Measurements from ENCODE around the gene IL34.

IL34 gene

DNA sequence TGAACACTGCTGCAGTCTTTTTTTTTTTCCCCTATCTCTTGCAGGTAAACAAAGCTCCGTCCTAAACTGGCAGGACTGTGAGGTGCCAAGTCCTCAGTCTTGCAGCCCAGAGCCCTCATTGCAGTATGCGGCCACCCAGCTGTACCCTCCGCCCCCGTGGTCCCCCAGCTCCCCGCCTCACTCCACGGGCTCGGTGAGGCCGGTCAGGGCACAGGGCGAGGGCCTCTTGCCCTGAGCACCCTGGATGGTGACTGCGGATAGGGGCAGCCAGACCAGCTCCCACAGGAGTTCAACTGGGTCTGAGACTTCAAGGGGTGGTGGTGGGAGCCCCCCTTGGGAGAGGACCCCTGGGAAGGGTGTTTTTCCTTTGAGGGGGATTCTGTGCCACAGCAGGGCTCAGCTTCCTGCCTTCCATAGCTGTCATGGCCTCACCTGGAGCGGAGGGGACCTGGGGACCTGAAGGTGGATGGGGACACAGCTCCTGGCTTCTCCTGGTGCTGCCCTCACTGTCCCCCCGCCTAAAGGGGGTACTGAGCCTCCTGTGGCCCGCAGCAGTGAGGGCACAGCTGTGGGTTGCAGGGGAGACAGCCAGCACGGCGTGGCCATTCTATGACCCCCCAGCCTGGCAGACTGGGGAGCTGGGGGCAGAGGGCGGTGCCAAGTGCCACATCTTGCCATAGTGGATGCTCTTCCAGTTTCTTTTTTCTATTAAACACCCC lies 13.8 kb downstream of the IL34 start:
- peaks cover 18% of the 10 kb centered on the region for H3K36me3 ChIP-seq (ENCODE audit: control insufficient read depth, insufficient read depth, low read length)
- 0 out of 2 replicates have a peak, but pooled peaks cover 3% of the 10 kb centered on the region for H3K4me1 ChIP-seq (ENCODE audit: control insufficient read depth, insufficient read depth, low read length)
- no peak overlapping the region for H3K9ac ChIP-seq (ENCODE audit: low read length)
- H3K9me3 ChIP-seq (ENCODE audit: control insufficient read depth, insufficient read depth, low read depth, low read length) = no peaks in the 10 kb centered on the region
- no peak overlapping the region for H3K27ac ChIP-seq (ENCODE audit: low read depth, low read length)
- H3K27me3 ChIP-seq (ENCODE audit: control insufficient read depth, insufficient read depth, low read length) = no peaks in the 10 kb centered on the region
- H3K4me3 ChIP-seq (ENCODE audit: low read depth, low read length) = no peak overlapping the region

- Histone ChIP-seq H3K4me1 (ENCODE audit: control insufficient read depth, insufficient read depth, low read length) (0 out of 2 replicates have a peak, but pooled peaks cover 3% of the 10 kb centered on the region), H3K27ac (ENCODE audit: low read depth, low read length) (no peak overlapping the region), H3K36me3 (ENCODE audit: control insufficient read depth, insufficient read depth, low read length) (peaks cover 25% of the 10 kb centered on the region), H3K4me3 (ENCODE audit: low read depth, low read length) (no peak overlapping the region), H3K27me3 (ENCODE audit: control insufficient read depth, insufficient read depth, low read length) (no peaks in the 10 kb centered on the region), H3K9me3 (ENCODE audit: control insufficient read depth, insufficient read depth, low read depth, low read length) (no peaks in the 10 kb centered on the region), H3K9ac (ENCODE audit: low read length) (no peak overlapping the region)
These were observed 14.5 kb downstream of the IL34 start for GRCh38 chr16:70660672-70661350.

- Histone ChIP-seq H3K9ac (ENCODE audit: low read length) (no peak overlapping the region), H3K4me1 (ENCODE audit: control insufficient read depth, insufficient read depth, low read length) (0 out of 2 replicates have a peak, but pooled peaks cover 3% of the 10 kb centered on the region), H3K36me3 (ENCODE audit: control insufficient read depth, insufficient read depth, low read length) (peaks cover 32% of the 10 kb centered on the region), H3K27ac (ENCODE audit: low read depth, low read length) (no peak overlapping the region), H3K9me3 (ENCODE audit: control insufficient read depth, insufficient read depth, low read depth, low read length) (no peaks in the 10 kb centered on the region), H3K4me3 (ENCODE audit: low read depth, low read length) (no peak overlapping the region), H3K27me3 (ENCODE audit: control insufficient read depth, insufficient read depth, low read length) (no peaks in the 10 kb centered on the region)
These were observed 15.2 kb downstream of the IL34 start for GRCh38 chr16:70661534-70661917.

- Histone ChIP-seq H3K27ac (ENCODE audit: low read depth, low read length) (no peak overlapping the region), H3K4me3 (ENCODE audit: low read depth, low read length) (no peak overlapping the region), H3K9ac (ENCODE audit: low read length) (no peak overlapping the region)
These were observed 15.7 kb downstream of the IL34 start for GRCh38 chr16:70661918-70662641.

GRCh38 chr16:70662991-70663523 lies 16.7 kb downstream of the IL34 start:
- no peaks in the 10 kb centered on the region for H3K9me3 ChIP-seq (ENCODE audit: control insufficient read depth, insufficient read depth, low read depth, low read length)
- no peaks in the 10 kb centered on the region for H3K27me3 ChIP-seq (ENCODE audit: control insufficient read depth, insufficient read depth, low read length)
- no peak overlapping the region for H3K4me3 ChIP-seq (ENCODE audit: low read depth, low read length)
- H3K9ac ChIP-seq (ENCODE audit: low read length) = no peak overlapping the region
- H3K4me1 ChIP-seq (ENCODE audit: control insufficient read depth, insufficient read depth, low read length) = 0 out of 2 replicates have a peak, but pooled peaks cover 3% of the 10 kb centered on the region
- H3K27ac ChIP-seq (ENCODE audit: low read depth, low read length) = no peak overlapping the region
- peaks cover 38% of the 10 kb centered on the region for H3K36me3 ChIP-seq (ENCODE audit: control insufficient read depth, insufficient read depth, low read length)

More at GRCh38 chr16:70661918-70662641, 15.7 kb downstream of the IL34 start:
- no peaks in the 10 kb centered on the region for H3K27me3 ChIP-seq (ENCODE audit: control insufficient read depth, insufficient read depth, low read length)
- no peaks in the 10 kb centered on the region for H3K9me3 ChIP-seq (ENCODE audit: control insufficient read depth, insufficient read depth, low read depth, low read length)
- H3K36me3 ChIP-seq (ENCODE audit: control insufficient read depth, insufficient read depth, low read length) = peaks cover 37% of the 10 kb centered on the region
- H3K4me1 ChIP-seq (ENCODE audit: control insufficient read depth, insufficient read depth, low read length) = 0 out of 2 replicates have a peak, but pooled peaks cover 3% of the 10 kb centered on the region

GRCh38 chr16:70663524-70664324 lies 17.4 kb downstream of the IL34 start:
- no peak overlapping the region for H3K27ac ChIP-seq (ENCODE audit: low read depth, low read length)
- H3K27me3 ChIP-seq (ENCODE audit: control insufficient read depth, insufficient read depth, low read length) = no peaks in the 10 kb centered on the region
- H3K4me1 ChIP-seq (ENCODE audit: control insufficient read depth, insufficient read depth, low read length) = 0 out of 2 replicates have a peak, but pooled peaks cover 3% of the 10 kb centered on the region
- peaks cover 43% of the 10 kb centered on the region for H3K36me3 ChIP-seq (ENCODE audit: control insufficient read depth, insufficient read depth, low read length)
- no peak overlapping the region for H3K9ac ChIP-seq (ENCODE audit: low read length)
- H3K9me3 ChIP-seq (ENCODE audit: control insufficient read depth, insufficient read depth, low read depth, low read length) = no peaks in the 10 kb centered on the region; the same call in 1 of the 2 replicates
- no peak overlapping the region for H3K4me3 ChIP-seq (ENCODE audit: low read depth, low read length)

- Histone ChIP-seq H3K36me3 (ENCODE audit: control insufficient read depth, insufficient read depth, low read length) (peaks cover 49% of the 10 kb centered on the region), H3K9me3 (ENCODE audit: control insufficient read depth, insufficient read depth, low read depth, low read length) (no peaks in the 10 kb centered on the region; the same call in 1 of the 2 replicates), H3K27ac (ENCODE audit: low read depth, low read length) (no peak overlapping the region), H3K9ac (ENCODE audit: low read length) (no peak overlapping the region), H3K4me3 (ENCODE audit: low read depth, low read length) (no peak overlapping the region), H3K4me1 (ENCODE audit: control insufficient read depth, insufficient read depth, low read length) (0 out of 2 replicates have a peak, but pooled peaks cover 3% of the 10 kb centered on the region), H3K27me3 (ENCODE audit: control insufficient read depth, insufficient read depth, low read length) (no peaks in the 10 kb centered on the region)
These were observed 18.2 kb downstream of the IL34 start for GRCh38 chr16:70664325-70665112.

DNA sequence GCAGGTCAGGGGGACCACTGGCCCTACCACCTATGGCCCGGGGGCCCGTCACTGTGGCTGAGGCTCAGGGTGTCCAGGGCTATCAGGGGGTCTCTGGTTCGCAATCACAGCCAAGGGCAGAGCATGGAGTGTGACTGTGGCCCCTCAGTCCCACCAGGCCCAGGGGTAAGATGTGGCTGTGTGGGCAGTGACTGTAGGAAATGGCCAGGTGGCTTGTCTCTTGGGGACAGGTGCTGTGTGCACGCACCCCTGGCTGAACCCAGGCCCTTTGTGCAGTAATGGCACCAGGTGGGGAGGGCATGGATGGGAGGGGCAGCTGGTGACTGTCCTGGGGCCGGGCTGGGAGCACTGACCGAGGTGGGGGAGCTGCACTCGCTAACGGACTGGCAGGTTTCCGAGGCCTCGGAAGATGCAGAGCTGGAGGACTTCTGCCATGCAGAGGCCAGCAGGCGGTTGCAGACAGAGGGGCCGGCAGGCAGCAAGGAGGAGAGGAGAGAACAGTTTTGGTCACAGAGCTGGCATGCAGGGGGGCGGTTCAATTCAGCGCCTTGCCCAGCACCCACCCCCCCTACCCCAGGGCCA lies 18.8 kb downstream of the IL34 start:
- H3K4me1 ChIP-seq (ENCODE audit: control insufficient read depth, insufficient read depth, low read length) = 0 out of 2 replicates have a peak, but pooled peaks cover 3% of the 10 kb centered on the region
- H3K36me3 ChIP-seq (ENCODE audit: control insufficient read depth, insufficient read depth, low read length) = peaks cover 54% of the 10 kb centered on the region

GRCh38 chr16:70665806-70666735 lies 19.7 kb downstream of the IL34 start:
- Histone ChIP-seq H3K4me1 (ENCODE audit: control insufficient read depth, insufficient read depth, low read length) (0 out of 2 replicates have a peak, but pooled peaks cover under 1% of the 10 kb centered on the region), H3K27me3 (ENCODE audit: control insufficient read depth, insufficient read depth, low read length) (no peaks in the 10 kb centered on the region), H3K36me3 (ENCODE audit: control insufficient read depth, insufficient read depth, low read length) (peaks cover 62% of the 10 kb centered on the region), H3K27ac (ENCODE audit: low read depth, low read length) (no peak overlapping the region), H3K9ac (ENCODE audit: low read length) (no peak overlapping the region), H3K4me3 (ENCODE audit: low read depth, low read length) (no peak overlapping the region), H3K9me3 (ENCODE audit: control insufficient read depth, insufficient read depth, low read depth, low read length) (no peaks in the 10 kb centered on the region; the same call in 1 of the 2 replicates)

More for the DNA sequence above, 18.8 kb downstream of the IL34 start:
- Histone ChIP-seq H3K9ac (ENCODE audit: low read length) (no peak overlapping the region), H3K27me3 (ENCODE audit: control insufficient read depth, insufficient read depth, low read length) (no peaks in the 10 kb centered on the region), H3K9me3 (ENCODE audit: control insufficient read depth, insufficient read depth, low read depth, low read length) (no peaks in the 10 kb centered on the region; the same call in 1 of the 2 replicates), H3K4me3 (ENCODE audit: low read depth, low read length) (no peak overlapping the region), H3K27ac (ENCODE audit: low read depth, low read length) (no peak overlapping the region)

Data from HUES6 (cell line).